Measurements from ENCODE around the gene GALNT10. TPM values are rescaled to one million over a fixed set of nuclear protein-coding genes. Genes with fewer than 3 reads are reported as not detected.
A peak's percentile ranks its signal among the peaks of the same experiment; 100 is the strongest.

Gene GALNT10
- total and polyA plus RNA-seq, 2 of the 4 experiments (the other 2 are of a cell fraction), result 46.2 to 67.0 TPM

DNA sequence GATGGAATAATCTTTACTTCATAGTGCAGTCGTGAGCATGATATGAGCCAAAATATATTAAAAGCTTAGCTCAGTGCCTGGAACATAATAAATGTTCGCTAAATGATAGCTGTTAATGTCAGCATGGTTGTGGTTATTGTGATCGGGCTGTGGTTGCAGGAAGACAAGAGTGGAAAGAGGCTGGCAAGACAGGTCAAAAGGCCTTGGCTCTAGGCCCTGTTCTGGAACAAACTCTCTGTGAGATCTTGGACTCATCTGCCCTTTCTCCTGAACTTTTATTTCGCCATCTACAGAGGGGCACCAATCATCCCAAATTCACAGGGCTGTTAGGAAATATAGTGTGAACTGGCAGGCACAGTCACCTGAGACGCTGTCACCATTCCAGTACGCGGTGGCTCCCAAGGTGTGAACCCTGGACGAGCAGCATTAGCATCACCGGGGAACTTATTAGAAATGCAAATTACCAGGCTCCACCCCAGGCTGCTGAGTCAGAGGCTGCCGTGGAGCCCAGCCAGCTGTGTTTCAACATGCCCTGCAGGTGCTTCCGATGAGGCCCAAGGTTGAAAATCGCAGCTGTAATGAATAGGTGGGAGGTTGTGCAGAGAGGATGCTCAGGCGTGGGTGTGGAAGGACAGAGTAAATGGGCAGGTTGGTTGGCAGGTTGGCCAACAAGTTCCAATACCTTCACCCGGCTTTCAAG lies 205.0 kb downstream of the GALNT10 start:
- Histone ChIP-seq H2BK15ac (ENCODE audit: low read depth, low read length) (no peak overlapping the region), H3K9ac (ENCODE audit: low read depth, low read length) (no peak overlapping the region), H3K18ac (ENCODE audit: low read depth, low read length) (no peak overlapping the region), H3K27ac (ENCODE audit: insufficient read depth, low read length) (no peak overlapping the region), H3K4me1 (ENCODE audit: control insufficient read depth, insufficient read depth, low read length) (no peaks in the 10 kb centered on the region), H3K4me3 (ENCODE audit: insufficient read depth, low read depth, low read length) (no peak overlapping the region), H3K23ac (ENCODE audit: low read depth, low read length) (no peak overlapping the region), H2AK5ac (ENCODE audit: low read depth, low read length) (no peak overlapping the region), H3K4ac (ENCODE audit: low read depth, low read length) (no peak overlapping the region), H2AK9ac (replicated peaks; ENCODE audit: low read depth, low read length, poor library complexity) (peak overlapping the region; percentile 23), H4K5ac (ENCODE audit: low read depth, low read length) (no peak overlapping the region), H4K8ac (ENCODE audit: low read depth in 2 of 2, low read length in 2 of 2) (no peak overlapping the region), H3K9me1 (ENCODE audit: insufficient read depth, low read length) (peaks cover 12% of the 10 kb centered on the region), H3K4me2 (ENCODE audit: low read depth, low read length) (no peak overlapping the region), H3K27me3 (ENCODE audit: control insufficient read depth, insufficient read depth, low read length) (no peaks in the 10 kb centered on the region), H3K14ac (replicated peaks; ENCODE audit: low read depth, low read length) (no peak overlapping the region), H2AFZ (replicated peaks; ENCODE audit: low read length, poor library complexity) (no peak overlapping the region), H4K20me1 (ENCODE audit: insufficient read depth, low read length) (no peaks in the 10 kb centered on the region), H2BK20ac (ENCODE audit: low read depth, low read length) (no peak overlapping the region), H2BK120ac (ENCODE audit: low read depth, low read length) (no peak overlapping the region), H2BK5ac (ENCODE audit: low read depth, low read length, poor library complexity, severe bottlenecking) (no peak overlapping the region), H3K79me1 (ENCODE audit: low read depth in 1 of 2, low read length in 2 of 2) (peaks cover 0 to 12% of the 10 kb centered on the region in 2 experiments; a peak in 2 of 4 replicates), H3K9me3 (ENCODE audit: control insufficient read depth, insufficient read depth, low read length) (no peaks in the 10 kb centered on the region), H3K36me3 (ENCODE audit: control insufficient read depth, insufficient read depth, low read length) (peaks cover 4% of the 10 kb centered on the region; the same call in 1 of the 2 replicates), H4K91ac (ENCODE audit: insufficient read depth, low read depth, low read length) (no peak overlapping the region), H3K56ac (ENCODE audit: extremely low read depth, insufficient read depth, low read length) (no peak overlapping the region)
- TF ChIP-seq POLR2A (IDR thresholded peaks at IDR 0.05; ENCODE audit: low read depth, low read length) (no peak), NFE2L2 (IDR thresholded peaks at IDR 0.05; ENCODE audit: low read depth, low read length) (no peak)
- 45% methylated on average over 4 of the region's 14 CpGs; no CpG with 5 or more reads in 1 of the 2 experiments for WGBS, 2 experiments (ENCODE audit: extremely low coverage in 2 of 2, insufficient read length in 1 of 2)
- intact Hi-C loops (cut with micrococcal nuclease) (no loop called here), in situ Hi-C loops (cut with MboI; ENCODE audit: low sequenced_read_pairs) (no loop called here), dilution Hi-C loops (cut with HindIII; ENCODE audit: low sequenced_read_pairs, unreplicated experiment) (no loop called here)
- BruUV-seq (replicated peaks), result no TSS peak
- DNase-seq (no peak), ATAC-seq (ENCODE audit: low read depth) (no peak)
- POLR2A ChIA-PET (ENCODE audit: unreplicated experiment), result no interaction called here
- CTCF ChIA-PET, result interaction anchor here (0.7 kb wide), 1 partner anchor 9 kb away, joined by 3 read pairs; no protein-coding TSS in a partner anchor

Data from IMR-90 (cell line).